Caco-2 (cell line): ENCODE measurements around the gene TRAF3IP1. TPM values are rescaled to one million over a fixed set of nuclear protein-coding genes. Genes with fewer than 3 reads are reported as not detected.

Experiments
- BruUV-seq: library from RNA; stranded (reverse); fragments of 400-500 nt; replicated peaks from 2 replicates; lab custom pipeline; 2021; lab: Mats Ljungman, UMichigan
- CTCF ChIA-PET: fragments of 300-600 bp; sonication (Branson Sonifier 250); formaldehyde crosslinking; loops from one replicate; lab custom pipeline; 2022; ENCODE audit warnings: antibody characterized with exemption; lab: Charles Lee
- POLR2A ChIA-PET: fragments of 300-600 bp; sonication (Branson Sonifier 250); formaldehyde crosslinking; loops from one replicate; lab custom pipeline; 2022; ENCODE audit warnings: antibody characterized with exemption; lab: Charles Lee
- DNase-seq, 2 experiments: peaks; one replicate each; pipeline versions ENCODE4 v3.0.0 to v3.0.0-alpha.2; 2020 to 2022
- H3K27me3 ChIP-seq: replicated peaks from 2 replicates; pipeline ENCODE4 v1.6.0; 2011; ENCODE audit warnings: low read length; ENCODE audit not compliant: control insufficient read depth, insufficient read depth
- H3K36me3 ChIP-seq: 2 replicates; pipeline ENCODE4 v1.5.1; 2011; ENCODE audit warnings: low read length; ENCODE audit not compliant: control insufficient read depth, insufficient read depth
- H3K4me1 ChIP-seq: fragments of 250-450 bp; sonication (Bioruptor Pico); 2 replicates; pipeline ENCODE4 v1.5.1; 2020; ENCODE audit warnings: mild to moderate bottlenecking
- H3K4me3 ChIP-seq: 2 replicates; pipeline ENCODE4 v1.5.1; 2011; ENCODE audit warnings: low read depth, mild to moderate bottlenecking, control low read depth, low read length
- H3K9me3 ChIP-seq: fragments of 250-450 bp; sonication (Bioruptor Pico); 2 replicates; pipeline ENCODE4 v1.5.1; 2020; ENCODE audit warnings: mild to moderate bottlenecking, moderate library complexity
- H3K27ac Mint-ChIP-seq: one replicate; pipeline ENCODE4 v1.8.0; 2022; ENCODE audit warnings: mixed read lengths; ENCODE audit not compliant: unreplicated experiment
- H3K27me3 Mint-ChIP-seq: one replicate; pipeline ENCODE4 v1.8.0; 2022; ENCODE audit warnings: mixed read lengths; ENCODE audit not compliant: insufficient read depth, unreplicated experiment
- H3K36me3 Mint-ChIP-seq: one replicate; pipeline ENCODE4 v1.8.0; 2022; ENCODE audit warnings: mild to moderate bottlenecking, mixed read lengths; ENCODE audit not compliant: insufficient read depth, unreplicated experiment
- H3K4me1 Mint-ChIP-seq: one replicate; pipeline ENCODE4 v1.8.0; 2022; ENCODE audit warnings: low read depth, mixed read lengths; ENCODE audit not compliant: unreplicated experiment
- H3K4me3 Mint-ChIP-seq: one replicate; pipeline ENCODE4 v1.8.0; 2022; ENCODE audit warnings: mild to moderate bottlenecking, moderate library complexity, mixed read lengths; ENCODE audit not compliant: unreplicated experiment
- H3K9me3 Mint-ChIP-seq: one replicate; pipeline ENCODE4 v1.8.0; 2022; ENCODE audit warnings: mixed read lengths; ENCODE audit not compliant: unreplicated experiment
- intact Hi-C: fragments of 100-400 bp; cut with micrococcal nuclease; formaldehyde crosslinking; loops from one replicate; pipeline ENCODE4 v1.10.0; 2022; ENCODE audit not compliant: unreplicated experiment
- total RNA-seq: library from RNA; stranded (reverse); gene quantifications from 2 replicates; pipeline ENCODE4 v1.2.3, GENCODE V29; 2022
- TF ChIP-seq, protein P1 (sequence below), 2 experiments: fragments of 200-600 bp in 1 of 2; IDR thresholded peaks; 1 replicate in 1 of 2; 2 replicates in 1 of 2; pipeline versions ENCODE4 v1.5.1 to v1.8.0; 2011 to 2022; ENCODE audit warnings: antibody characterized with exemption in 1 of 2, control low read depth in 1 of 2, inconsistent platforms in 1 of 2, low read depth in 1 of 2, low read length in 1 of 2, mild to moderate bottlenecking in 1 of 2, moderate library complexity in 1 of 2; ENCODE audit not compliant: insufficient read depth in 1 of 2, severe bottlenecking in 1 of 2, unreplicated experiment in 1 of 2

Gene TRAF3IP1
- total RNA-seq, 1 experiment from 2014 or later: 7.4 TPM

DNA sequence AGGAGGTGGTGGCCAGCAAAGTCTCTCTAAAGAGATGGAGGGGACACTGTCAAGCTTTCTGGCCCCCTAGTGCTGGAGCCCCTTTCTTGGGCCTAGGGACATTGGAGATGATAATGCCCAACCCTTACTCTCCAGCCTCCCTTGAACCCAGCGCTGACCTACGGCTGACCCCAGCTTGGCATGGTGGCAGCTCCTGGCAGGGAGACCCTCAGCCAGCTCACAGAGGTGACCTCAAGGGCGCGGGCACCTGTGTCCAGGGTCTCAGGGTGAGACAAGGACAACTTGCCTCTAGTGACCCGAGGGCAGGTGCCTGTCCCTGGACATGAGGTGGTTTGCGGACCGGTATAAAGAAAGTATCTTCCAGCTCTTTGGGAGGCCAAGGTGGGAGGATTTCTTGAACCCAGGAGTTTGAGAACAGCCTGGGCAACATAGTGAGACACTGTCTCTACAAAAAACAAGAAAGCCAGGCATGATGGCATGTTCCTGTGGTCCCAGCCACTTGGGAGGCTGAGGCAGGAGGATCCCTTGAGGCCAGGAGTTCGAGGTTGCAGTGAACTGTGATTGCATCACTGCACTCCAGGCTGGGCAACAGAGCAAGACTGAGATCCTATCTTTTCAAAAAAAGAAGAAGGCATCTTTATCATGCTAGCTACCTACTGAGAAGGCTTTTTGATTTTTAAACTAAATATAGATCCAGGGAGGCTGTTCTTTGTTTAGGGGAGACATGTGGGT, 28.6 kb upstream of the TRAF3IP1 start:
- Mint-ChIP-seq H3K27me3 (no peaks in the 10 kb centered on the region), H3K9me3 (no peaks in the 10 kb centered on the region), H3K36me3 (peaks cover 11% of the 10 kb centered on the region), H3K4me1 (peaks cover 25% of the 10 kb centered on the region), H3K4me3 (no peak overlapping the region), H3K27ac (no peak overlapping the region)
- Histone ChIP-seq H3K36me3 (no peaks in the 10 kb centered on the region), H3K27me3 (no peaks in the 10 kb centered on the region), H3K4me1 (peaks cover 19% of the 10 kb centered on the region), H3K9me3 (no peaks in the 10 kb centered on the region), H3K4me3 (no peak overlapping the region)
- DNase-seq: no peak
- intact Hi-C loops: no loop called here
- BruUV-seq: no TSS peak
- ChIA-PET CTCF (no interaction called here), POLR2A (no interaction called here)
- TF ChIP-seq, protein P1, sequence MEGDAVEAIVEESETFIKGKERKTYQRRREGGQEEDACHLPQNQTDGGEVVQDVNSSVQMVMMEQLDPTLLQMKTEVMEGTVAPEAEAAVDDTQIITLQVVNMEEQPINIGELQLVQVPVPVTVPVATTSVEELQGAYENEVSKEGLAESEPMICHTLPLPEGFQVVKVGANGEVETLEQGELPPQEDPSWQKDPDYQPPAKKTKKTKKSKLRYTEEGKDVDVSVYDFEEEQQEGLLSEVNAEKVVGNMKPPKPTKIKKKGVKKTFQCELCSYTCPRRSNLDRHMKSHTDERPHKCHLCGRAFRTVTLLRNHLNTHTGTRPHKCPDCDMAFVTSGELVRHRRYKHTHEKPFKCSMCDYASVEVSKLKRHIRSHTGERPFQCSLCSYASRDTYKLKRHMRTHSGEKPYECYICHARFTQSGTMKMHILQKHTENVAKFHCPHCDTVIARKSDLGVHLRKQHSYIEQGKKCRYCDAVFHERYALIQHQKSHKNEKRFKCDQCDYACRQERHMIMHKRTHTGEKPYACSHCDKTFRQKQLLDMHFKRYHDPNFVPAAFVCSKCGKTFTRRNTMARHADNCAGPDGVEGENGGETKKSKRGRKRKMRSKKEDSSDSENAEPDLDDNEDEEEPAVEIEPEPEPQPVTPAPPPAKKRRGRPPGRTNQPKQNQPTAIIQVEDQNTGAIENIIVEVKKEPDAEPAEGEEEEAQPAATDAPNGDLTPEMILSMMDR (IDR thresholded peaks at IDR 0.05; ENCODE audit: insufficient read depth in 1 of 2, low read depth in 1 of 2, low read length in 1 of 2, severe bottlenecking in 1 of 2, unreplicated experiment in 1 of 2): no peak

DNA sequence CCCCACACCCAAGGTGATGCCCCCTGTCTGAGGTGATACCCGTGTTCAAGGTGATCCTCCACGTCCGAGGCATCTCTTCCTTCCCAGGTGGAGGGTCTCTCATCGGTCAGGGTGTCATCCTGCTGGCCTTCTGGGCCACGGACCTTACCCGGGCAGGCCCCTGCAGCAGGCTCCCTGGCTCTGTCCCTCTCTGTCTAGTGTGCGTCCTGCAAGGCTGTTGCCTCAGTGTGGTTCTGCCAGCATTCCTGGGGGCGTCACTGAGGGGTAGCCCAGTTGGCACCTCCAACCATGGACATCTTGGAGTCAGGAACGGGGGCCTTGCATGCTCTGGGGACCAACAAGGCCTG, 26.3 kb upstream of the TRAF3IP1 start:
- Histone ChIP-seq H3K27me3 (no peaks in the 10 kb centered on the region), H3K9me3 (no peaks in the 10 kb centered on the region), H3K4me3 (no peak overlapping the region), H3K36me3 (no peaks in the 10 kb centered on the region), H3K4me1 (peaks cover 8% of the 10 kb centered on the region)
- H3K27me3 Mint-ChIP-seq: no peaks in the 10 kb centered on the region
- H3K9me3 Mint-ChIP-seq: no peaks in the 10 kb centered on the region
- BruUV-seq: no TSS peak
- H3K4me1 Mint-ChIP-seq: peaks cover 25% of the 10 kb centered on the region
- POLR2A ChIA-PET: no interaction called here
- CTCF ChIA-PET: no interaction called here
- TF ChIP-seq, protein P1 (IDR thresholded peaks at IDR 0.05; ENCODE audit: insufficient read depth in 1 of 2, low read depth in 1 of 2, low read length in 1 of 2, severe bottlenecking in 1 of 2, unreplicated experiment in 1 of 2): no peak
- DNase-seq: no peak
- intact Hi-C loops: no loop called here
- no peak overlapping the region for H3K27ac Mint-ChIP-seq
- peaks cover 5% of the 10 kb centered on the region for H3K36me3 Mint-ChIP-seq
- H3K4me3 Mint-ChIP-seq: no peak overlapping the region

DNA sequence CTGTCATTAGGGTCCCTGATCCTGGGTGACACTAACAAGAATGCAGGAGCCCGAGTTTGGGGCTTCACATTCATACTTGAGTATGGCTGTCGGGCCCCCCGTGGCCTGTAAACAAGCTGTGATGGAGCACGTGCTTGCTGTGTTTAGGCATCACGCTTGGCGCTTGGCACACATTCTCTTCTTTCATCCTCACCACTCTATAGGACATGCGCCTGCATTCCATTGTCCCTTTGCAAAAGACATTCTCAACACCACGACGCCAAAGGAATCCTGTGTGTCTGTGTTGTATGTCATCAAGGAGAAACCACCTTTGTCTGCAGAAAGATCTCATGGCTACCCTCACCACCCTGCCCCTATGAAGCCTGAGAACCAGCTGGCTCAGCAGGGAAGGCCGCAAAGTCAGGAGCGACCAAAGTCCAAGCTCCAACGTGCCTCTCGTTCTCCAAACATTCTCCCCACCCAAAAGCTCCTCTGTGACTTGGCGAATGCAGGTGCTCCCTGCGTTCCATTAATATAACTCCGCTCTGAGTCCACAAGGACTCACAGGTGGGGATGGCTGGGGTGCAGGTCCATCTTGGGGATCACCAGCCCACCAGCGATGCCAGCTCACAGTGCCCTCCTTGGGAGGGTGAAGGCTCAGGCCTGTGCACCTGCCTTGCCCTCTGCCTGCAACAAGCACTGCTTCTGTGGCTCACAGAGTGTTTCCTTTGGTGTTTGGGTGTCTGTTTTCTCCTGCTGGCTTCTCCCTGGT, 25.8 kb upstream of the TRAF3IP1 start:
- H3K27me3 Mint-ChIP-seq: no peaks in the 10 kb centered on the region
- Histone ChIP-seq H3K27me3 (no peaks in the 10 kb centered on the region), H3K9me3 (no peaks in the 10 kb centered on the region), H3K36me3 (no peaks in the 10 kb centered on the region), H3K4me1 (peaks cover 8% of the 10 kb centered on the region), H3K4me3 (no peak overlapping the region)
- H3K9me3 Mint-ChIP-seq: no peaks in the 10 kb centered on the region
- CTCF ChIA-PET: no interaction called here
- no peaks in the 10 kb centered on the region for H3K36me3 Mint-ChIP-seq
- peaks cover 25% of the 10 kb centered on the region for H3K4me1 Mint-ChIP-seq
- H3K4me3 Mint-ChIP-seq: no peak overlapping the region
- H3K27ac Mint-ChIP-seq: no peak overlapping the region
- TF ChIP-seq, protein P1 (IDR thresholded peaks at IDR 0.05; ENCODE audit: insufficient read depth in 1 of 2, low read depth in 1 of 2, low read length in 1 of 2, severe bottlenecking in 1 of 2, unreplicated experiment in 1 of 2): no peak
- intact Hi-C loops: no loop called here
- POLR2A ChIA-PET: no interaction called here
- BruUV-seq: no TSS peak
- no peak for DNase-seq
